ENCODE data around the gene AMY2B. TPM values are rescaled to one million over a fixed set of nuclear protein-coding genes. Genes with fewer than 3 reads are reported as not detected.
A peak's percentile ranks its signal among the peaks of the same experiment; 100 is the strongest.

Gene AMY2B
- total and polyA plus RNA-seq, 2 of the 8 experiments (the other 6 are each of a cell fraction or from before 2014, with no cell fraction given) = 2.0 to 2.1 TPM

- TF ChIP-seq GTF2F1 (IDR thresholded peaks at IDR 0.05; ENCODE audit: borderline replicate concordance, low read depth, low read length) (no peak), RNF2 (IDR thresholded peaks at IDR 0.05; ENCODE audit: borderline replicate concordance, low read depth, low read length, missing control alignments, poor library complexity, severe bottlenecking) (no peak), KDM5A (IDR thresholded peaks at IDR 0.05; ENCODE audit: low read length) (no peak), BRCA1 (IDR thresholded peaks at IDR 0.05; ENCODE audit: low read depth, low read length) (peak; percentile 88), FOSL1 (IDR thresholded peaks at IDR 0.05; ENCODE audit: insufficient read depth, low read depth, low read length) (no peak), NANOG (IDR thresholded peaks at IDR 0.05; ENCODE audit: insufficient read depth, low read depth, low read length, poor library complexity, severe bottlenecking) (no peak), PHF8 (conservative IDR thresholded peaks at IDR 0.05; ENCODE audit: low read depth, low read length) (peak; percentile 74), ASH2L (IDR thresholded peaks at IDR 0.05; ENCODE audit: low read length) (peak; percentile 100), CHD2 (IDR thresholded peaks at IDR 0.05; ENCODE audit: low read length) (peak; percentile 96), RFX5 (IDR thresholded peaks at IDR 0.05; ENCODE audit: borderline replicate concordance, low read depth, low read length) (no peak), RXRA (IDR thresholded peaks at IDR 0.05; ENCODE audit: insufficient read depth, low read depth, low read length) (no peak), GABPA (IDR thresholded peaks at IDR 0.05; ENCODE audit: borderline replicate concordance, insufficient read depth, low read length) (no peak), HDAC2 (IDR thresholded peaks at IDR 0.05; ENCODE audit: borderline replicate concordance in 1 of 2, low read depth in 2 of 2, low read length in 2 of 2) (peak in 1 of 2 experiments; percentile 86; a peak in 3 of 4 replicates), RAD21 (IDR thresholded peaks at IDR 0.05 in 1 of 2, conservative IDR thresholded peaks at IDR 0.05 in 1 of 2; ENCODE audit: low read depth in 2 of 2, low read length in 2 of 2) (0 out of 4 replicates have a peak, but pooled peaks of 1 of the 2 experiments have one; percentile 12), YY1 (IDR thresholded peaks at IDR 0.05; ENCODE audit: low read depth, low read length) (peak; percentile 56)
- TF ChIP-seq, protein P1, sequence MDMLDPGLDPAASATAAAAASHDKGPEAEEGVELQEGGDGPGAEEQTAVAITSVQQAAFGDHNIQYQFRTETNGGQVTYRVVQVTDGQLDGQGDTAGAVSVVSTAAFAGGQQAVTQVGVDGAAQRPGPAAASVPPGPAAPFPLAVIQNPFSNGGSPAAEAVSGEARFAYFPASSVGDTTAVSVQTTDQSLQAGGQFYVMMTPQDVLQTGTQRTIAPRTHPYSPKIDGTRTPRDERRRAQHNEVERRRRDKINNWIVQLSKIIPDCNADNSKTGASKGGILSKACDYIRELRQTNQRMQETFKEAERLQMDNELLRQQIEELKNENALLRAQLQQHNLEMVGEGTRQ (IDR thresholded peaks at IDR 0.05; ENCODE audit: low read length) = no peak
- TF ChIP-seq, protein P2, sequence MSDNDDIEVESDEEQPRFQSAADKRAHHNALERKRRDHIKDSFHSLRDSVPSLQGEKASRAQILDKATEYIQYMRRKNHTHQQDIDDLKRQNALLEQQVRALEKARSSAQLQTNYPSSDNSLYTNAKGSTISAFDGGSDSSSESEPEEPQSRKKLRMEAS (IDR thresholded peaks at IDR 0.05) = peak; percentile 37; the same call in 1 of the 2 replicates
- TF ChIP-seq, protein P3, sequence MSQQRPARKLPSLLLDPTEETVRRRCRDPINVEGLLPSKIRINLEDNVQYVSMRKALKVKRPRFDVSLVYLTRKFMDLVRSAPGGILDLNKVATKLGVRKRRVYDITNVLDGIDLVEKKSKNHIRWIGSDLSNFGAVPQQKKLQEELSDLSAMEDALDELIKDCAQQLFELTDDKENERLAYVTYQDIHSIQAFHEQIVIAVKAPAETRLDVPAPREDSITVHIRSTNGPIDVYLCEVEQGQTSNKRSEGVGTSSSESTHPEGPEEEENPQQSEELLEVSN (IDR thresholded peaks at IDR 0.05) = peak; percentile 78
- TF ChIP-seq, protein P4, sequence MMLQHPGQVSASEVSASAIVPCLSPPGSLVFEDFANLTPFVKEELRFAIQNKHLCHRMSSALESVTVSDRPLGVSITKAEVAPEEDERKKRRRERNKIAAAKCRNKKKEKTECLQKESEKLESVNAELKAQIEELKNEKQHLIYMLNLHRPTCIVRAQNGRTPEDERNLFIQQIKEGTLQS (IDR thresholded peaks at IDR 0.05; ENCODE audit: insufficient read depth, low read depth, low read length) = no peak
Observed at GRCh38 chr1:103525607-103526507, 45.5 kb upstream of the AMY2B start, which contains the start of gene RNPC3 (continued).
